ENCODE data around the gene POLD1.

GRCh38 chr19:50455992-50456391 is 71.8 kb downstream of the POLD1 start:
- TF ChIP-seq, protein P1, sequence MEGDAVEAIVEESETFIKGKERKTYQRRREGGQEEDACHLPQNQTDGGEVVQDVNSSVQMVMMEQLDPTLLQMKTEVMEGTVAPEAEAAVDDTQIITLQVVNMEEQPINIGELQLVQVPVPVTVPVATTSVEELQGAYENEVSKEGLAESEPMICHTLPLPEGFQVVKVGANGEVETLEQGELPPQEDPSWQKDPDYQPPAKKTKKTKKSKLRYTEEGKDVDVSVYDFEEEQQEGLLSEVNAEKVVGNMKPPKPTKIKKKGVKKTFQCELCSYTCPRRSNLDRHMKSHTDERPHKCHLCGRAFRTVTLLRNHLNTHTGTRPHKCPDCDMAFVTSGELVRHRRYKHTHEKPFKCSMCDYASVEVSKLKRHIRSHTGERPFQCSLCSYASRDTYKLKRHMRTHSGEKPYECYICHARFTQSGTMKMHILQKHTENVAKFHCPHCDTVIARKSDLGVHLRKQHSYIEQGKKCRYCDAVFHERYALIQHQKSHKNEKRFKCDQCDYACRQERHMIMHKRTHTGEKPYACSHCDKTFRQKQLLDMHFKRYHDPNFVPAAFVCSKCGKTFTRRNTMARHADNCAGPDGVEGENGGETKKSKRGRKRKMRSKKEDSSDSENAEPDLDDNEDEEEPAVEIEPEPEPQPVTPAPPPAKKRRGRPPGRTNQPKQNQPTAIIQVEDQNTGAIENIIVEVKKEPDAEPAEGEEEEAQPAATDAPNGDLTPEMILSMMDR (IDR thresholded peaks at IDR 0.05; ENCODE audit: low read length) = no peak
- TF ChIP-seq EZH2 (IDR thresholded peaks at IDR 0.05; ENCODE audit: borderline replicate concordance, low read length) = no peak
